ENCODE data around the gene PHLPP2.
A peak's percentile ranks its signal among the peaks of the same experiment; 100 is the strongest.
"Not testable (repeated sequence)": the region's sequence is repeated elsewhere in the genome, so short reads cannot be mapped to it uniquely, and the experiment has no call there.

Gene PHLPP2

DNA sequence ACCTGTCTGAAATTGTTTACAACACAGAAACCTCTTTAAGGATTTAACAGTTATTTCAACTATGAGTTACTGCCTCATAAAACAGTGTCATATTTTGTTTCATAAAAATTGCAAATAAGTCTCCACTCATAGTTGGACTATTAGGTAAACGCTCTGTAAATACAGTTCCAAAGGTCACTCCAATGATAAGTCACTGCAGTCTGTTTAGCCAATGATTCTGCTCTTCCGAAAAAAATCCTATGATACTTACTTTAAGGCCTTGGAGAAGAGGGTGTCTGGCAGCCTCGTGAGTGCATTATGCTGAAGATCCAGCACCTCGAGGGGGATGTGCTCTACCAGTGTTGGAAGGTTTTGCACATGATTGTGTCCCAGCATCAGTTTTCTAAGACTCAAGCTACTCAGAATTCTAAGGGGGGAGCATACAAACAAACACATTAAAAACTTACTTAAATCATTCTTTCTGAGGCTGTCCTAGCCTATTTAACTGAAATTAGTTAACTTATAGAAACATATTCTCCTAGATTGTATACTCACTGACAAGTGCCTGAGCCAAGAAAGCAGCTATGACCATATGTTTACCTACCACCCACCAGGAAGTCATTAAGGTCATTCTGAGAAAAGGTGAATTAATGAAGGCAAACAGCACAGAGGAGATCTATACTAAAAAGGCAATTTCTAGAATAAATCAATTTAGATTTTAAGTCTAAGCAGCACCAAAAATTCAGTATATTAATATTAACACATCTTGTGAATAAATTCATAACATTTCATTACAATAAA, 57.4 kb downstream of the PHLPP2 start:
- no peak for DNase-seq

DNA sequence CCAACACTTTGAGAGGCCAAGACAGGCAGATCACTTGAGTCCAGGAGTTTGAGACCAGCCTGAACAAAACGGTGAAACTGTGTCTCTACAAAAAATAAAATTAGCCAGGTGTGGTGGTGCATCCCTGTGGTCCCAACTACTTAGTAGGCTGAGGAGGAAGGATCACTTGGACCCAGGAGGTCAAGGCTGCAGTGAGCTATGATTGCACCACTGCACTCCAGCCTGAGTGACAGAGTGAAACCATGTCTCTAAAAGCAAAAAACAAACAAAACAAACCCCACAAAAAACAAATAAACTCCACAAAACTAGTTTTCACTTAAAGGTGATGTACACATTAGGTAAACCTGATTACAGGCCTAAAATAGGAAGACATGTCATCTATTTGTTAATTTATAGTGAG, 58.2 kb downstream of the PHLPP2 start:
- no peak for DNase-seq

DNA sequence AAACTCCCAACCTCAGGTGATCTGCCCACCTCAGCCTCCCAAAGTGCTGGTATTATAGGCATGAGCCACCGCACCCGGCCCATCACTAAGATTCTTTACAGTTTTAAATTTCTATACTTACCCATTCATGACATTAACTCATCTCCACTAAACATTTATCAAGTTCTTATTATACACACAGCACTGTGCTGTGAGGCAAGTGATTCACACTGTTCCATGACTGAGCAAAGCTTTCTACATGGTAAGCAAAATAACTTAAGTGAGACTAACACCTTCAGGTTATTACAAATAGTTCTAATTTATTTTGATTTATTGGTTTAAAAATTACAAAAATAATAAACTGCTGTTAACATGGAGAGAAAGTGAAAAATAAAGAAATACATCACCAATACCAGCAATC, 65.0 kb downstream of the PHLPP2 start:
- no peak for DNase-seq

DNA sequence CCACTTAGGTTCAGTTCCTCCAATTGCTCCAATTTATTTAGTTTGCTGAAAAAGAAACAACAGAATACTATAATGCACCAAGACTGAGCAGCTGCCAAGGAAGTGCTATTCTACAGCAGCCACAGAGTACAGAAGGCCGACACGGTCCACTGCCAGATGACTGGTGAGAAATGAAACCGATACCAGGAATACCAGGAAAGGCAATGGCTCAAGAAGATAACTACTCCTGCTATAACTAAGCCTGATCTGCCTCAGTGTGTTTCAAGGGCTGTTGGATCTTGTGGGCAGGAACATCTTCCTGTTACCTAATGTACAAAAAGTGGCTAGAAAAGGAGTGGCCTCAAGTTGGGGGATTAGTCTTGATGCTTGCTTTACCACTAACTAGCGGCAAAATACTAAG, 65.7 kb downstream of the PHLPP2 start:
- DNase-seq, result no peak

DNA sequence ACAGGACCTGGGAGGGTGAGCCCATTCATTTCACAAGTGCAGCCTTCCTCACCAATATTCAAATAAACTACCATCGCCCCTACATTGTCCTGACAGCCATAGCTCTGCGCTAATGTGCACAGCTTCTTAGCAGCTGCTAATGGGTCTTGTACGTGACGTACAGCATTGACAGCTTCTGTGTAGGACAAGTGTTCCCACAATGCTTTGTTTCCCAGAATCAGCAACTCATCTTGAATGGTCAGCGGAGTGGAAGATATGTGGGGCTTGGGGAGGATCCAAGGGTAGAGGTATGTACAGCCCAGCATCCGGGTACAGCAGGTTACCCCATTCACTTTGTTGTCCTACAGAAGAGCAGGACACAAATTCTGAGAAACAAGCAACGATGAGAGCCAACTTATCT, 74.8 kb downstream of the PHLPP2 start:
- no peak for DNase-seq

DNA sequence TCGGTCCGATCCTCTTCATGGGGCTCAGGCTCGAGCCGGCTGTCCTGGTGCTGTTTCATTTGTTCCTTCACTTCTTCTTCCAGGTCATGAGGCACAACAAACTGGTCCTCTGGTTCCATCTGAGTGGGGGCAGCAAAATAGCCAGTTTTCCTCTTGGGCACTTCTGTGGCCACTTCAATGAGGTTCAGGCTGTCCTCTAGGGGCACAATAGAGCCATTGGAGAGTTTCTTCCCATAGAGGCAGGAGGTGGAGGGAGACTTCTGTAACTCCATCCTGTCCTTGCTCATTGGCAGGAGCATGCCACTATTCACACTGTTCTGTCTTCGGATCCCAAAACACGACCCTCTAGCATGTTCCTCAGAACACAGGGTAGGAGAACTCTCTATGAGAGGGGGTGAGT, 75.6 kb downstream of the PHLPP2 start:
- no peak for DNase-seq

DNA sequence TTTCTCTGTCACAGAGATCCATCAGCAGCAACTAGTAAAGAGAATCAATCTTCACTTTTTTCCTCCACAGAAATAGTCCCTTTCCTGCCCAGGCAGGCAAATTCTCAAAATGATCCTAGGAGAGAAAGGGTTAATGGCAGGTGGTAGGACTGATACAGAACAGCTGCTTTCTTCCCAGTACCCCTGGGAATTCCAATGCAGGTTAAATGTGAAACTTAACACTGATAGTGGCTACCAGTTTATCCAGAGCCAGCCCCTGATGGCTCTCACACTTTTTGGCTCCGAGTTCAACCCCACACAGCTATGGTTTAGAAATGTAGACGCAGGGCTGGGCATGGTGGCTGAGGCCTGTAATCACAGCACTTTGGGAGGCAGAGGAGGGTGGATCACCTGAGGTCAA, 76.3 kb downstream of the PHLPP2 start:
- no peak for DNase-seq

DNA sequence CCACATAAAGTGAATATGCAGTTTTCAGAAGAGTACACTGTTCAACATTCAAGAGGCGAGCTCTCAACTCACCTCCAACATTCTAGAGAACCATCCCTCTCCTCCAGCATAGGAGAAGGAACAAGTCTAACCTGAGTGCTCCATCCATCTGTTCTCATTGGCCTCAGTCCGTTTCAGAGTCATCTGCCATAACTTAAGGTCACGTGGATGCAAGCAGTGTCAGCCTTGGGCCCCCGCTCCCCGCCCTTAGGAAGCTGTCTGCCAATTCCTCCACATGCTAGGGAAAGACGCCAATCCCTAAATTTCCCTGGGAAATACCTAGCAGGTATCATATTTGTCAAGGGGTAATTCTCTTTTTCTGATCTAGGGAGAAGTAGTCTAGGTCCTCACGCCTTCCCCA, 77.1 kb downstream of the PHLPP2 start:
- DNase-seq, result no peak

DNA sequence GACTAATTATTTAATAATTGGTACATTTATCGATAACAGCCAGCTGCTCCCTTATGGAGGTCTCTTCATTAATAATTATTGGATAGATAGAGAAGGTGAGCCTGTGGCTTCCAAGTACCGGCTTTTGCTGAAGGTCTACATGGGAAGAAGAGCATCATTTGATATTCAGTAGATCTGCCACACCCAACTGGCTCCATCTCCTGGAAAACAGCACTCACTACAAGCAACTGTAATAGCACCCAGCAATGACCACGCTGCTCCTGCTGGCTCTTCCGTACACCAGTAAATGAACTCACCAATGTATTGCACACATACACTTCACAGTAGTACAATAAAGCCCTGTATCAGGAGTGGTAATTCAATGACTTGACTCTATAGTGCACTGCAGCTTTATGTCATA, 79.1 kb downstream of the PHLPP2 start:
- DNase-seq, result peak; percentile 39 to 64

DNA sequence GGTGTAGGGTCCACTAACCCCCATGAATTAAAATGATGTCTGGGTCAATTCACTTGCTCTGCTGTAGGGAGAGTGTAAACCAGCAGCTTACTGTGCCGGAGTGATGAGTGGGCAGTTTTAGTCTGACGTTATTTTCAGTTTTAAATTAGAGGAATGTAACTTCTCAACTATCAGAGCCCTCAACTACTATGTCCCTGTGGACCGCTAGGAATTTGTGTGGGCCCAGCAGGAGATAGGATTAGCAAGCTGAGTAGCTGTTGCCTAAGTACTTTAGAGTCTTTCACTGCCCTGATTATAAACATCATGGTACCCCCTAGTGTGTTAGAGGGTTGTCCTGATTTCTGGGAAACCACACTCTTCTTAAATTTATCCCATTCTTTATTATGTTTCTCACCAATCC, 87.1 kb downstream of the PHLPP2 start:
- no peak for DNase-seq

DNA sequence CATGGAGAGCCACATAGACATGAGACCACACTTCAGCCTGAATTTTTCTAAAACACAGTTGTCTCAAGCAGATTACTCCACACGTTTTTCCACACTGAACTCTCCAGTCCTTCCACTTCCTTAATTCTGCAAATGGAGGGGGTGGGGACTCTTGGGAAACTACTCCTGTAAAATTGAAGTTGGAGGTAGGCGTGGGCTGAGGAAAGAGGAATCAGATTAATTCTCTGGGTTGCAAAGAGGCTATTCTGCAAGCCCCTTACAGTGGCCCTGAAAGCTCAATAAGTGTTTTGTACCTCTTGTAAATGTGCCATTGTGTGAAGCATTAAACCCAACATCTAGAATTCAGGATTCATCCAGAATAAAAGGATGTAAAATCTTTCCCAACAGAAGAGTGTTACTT, 88.9 kb downstream of the PHLPP2 start:
- peak; percentile 89 for DNase-seq

DNA sequence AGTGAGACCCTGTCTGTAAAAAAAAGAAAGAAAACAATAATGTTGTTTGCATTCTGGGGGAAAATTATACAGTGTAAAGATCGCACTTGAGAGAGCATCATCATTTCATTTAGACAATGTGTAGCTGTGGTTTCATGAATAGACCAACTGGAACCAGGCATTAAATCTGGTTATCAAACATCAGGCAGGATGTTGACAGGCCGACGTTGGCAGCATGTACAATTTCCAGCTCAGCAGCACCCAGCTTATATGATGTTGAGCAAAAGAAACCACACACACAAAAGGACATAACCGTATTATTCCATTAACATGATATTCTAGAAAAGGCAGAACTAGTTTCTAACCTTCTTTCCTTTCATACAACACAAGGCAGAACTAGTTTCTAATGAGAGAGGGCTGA, 92.7 kb downstream of the PHLPP2 start:
- DNase-seq, result no peak

DNA sequence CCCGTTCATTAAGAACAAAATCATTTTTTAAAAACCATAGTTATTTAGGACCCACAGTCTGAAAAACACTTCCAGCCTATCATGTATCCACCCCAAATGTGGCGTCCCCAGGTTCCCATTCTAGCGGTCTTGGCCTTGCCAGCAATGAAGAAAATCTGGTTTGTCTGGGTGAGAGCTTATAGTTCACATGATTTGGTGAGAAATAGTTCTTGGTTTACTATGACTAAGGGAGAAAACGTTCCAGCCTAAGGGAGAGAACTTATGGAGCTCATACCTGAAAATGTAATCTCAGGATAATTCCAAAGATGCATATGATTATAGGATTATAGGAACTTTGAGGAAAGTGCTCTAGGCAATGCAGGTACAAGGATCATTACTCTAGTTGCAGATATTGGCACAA, 93.7 kb downstream of the PHLPP2 start:
- no peak for DNase-seq

DNA sequence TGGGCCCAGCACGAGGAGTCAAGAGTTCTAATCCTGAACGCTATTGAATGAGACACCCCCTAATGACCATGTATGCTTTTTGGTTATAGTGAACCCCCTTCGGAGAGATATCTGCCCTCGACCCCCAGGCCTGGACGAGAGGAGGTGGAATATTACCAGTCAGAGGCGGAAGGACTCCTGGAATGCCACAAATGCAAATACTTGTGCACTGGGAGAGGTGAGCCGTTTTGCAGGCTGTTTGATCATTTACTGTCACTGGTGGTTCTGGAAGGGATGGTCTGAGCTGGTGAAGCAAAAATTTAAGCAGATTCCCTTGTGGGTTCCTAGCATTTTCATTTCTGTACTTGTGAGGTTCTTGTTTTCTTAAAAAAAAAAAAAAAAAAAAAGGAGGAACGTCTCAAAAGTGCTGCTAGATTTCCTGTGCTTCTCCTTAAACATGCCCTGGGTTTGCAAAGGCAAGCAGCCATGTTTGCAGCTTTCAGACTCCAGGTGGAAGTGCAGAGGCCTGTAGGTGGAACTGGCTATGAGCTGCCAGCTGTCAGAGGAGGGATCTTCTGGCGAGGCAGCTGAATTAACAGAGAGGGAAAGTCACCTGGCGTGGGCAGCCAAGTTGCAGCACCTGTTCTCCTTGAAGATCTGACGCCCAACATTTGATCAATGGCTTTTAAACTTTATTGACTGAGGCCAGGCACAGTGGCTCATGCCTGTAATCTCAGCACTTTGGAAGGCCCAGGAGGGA, 95.1 kb downstream of the PHLPP2 start:
- DNase-seq, result no peak

DNA sequence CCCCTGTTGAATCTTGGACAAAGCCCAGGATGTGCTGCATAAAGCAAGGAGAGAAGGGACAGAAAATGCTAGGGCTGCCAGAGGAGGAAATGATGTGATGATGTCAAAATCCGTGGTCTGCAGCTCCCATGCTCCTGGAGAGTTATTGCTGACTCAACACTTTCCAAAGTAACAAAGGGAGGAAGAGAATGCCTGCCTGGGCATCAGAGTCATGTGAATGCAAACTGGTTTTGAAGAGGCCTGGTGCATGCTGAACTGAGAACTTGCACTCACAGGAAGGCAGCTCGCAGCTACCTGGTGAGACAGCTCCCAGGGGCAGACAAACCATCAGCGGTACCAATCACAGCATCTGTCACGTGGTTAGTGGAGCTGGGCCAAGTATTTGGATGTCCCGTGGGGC, 95.7 kb downstream of the PHLPP2 start:
- peak in 1 of 2 donors; percentile 9 for DNase-seq

DNA sequence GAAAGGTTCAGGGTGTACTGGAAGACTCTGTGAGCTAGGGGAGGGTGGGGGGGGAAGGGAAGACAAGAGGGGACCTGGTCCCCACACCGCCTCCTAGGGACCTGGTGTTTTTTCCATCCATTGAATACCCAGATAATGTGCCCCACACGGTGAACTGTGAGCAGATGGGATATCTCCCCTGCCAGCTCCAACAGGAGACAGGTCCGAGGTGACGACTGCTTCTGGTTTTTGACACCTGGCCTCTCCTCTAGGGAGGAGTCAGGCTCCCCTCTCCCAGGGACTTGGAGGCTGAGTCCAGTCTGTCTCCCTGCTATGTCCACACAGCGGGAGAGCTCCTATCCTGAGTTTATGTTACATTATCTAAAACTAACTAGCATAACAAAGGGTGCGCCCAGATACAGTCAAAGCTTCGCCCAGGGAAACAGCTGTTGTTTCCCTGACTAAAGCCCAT, 96.7 kb downstream of the PHLPP2 start:
- no peak for DNase-seq

DNA sequence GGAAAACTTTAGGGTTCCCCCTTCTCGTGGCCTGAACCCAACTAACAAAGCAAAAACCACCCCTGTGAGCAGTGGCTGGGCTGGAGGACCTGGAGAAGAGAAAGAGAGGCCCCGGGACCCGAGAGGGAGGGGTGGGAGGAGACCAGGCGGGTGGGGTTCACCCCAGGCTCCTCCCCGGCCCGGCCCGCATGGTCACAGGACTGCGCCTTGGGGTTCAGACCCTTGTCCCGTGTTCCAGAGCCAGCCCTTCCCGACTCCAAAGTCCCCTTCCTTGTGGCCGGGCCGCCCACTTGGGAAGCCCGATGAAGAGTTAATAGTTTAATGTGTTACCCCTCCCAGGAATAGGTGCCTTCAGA, 97.7 kb downstream of the PHLPP2 start:
- no peak for DNase-seq

DNA sequence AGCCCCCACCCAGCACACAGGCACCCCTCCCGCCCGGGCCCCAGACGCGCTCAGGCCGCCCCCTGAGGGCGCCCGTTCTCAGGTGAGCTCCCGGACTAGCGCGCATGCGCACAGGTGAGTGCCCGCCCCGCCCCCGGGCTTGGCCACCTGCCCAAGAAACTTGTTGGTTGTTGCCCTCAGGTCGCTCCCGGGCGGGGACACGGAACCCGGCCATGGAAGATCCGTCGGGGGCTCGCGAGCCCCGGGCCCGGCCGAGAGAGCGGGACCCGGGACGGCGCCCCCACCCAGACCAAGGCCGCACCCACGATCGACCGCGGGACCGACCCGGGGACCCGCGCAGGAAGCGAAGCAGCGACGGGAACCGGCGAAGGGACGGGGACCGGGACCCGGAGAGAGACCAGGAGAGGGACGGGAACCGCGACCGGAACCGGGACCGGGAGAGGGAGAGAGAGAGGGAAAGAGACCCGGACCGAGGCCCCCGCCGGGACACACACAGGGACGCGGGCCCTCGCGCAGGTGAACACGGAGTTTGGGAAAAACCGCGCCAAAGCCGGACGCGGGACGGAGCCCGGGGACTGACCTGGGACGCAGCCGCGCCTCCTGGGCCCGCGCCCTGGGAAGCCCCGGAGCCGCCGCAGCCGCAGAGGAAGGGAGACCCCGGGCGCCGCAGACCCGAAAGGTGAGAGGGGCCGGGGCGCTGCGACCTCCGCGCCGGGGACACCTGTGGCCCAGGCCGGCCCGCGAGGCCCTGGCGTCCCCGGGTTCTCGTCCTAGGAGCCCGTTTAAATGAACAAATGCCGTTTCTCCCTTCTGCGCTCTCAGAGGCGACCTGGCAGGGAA, 98.3 kb downstream of the PHLPP2 start, which contains the start of gene MARVELD3:
Gene MARVELD3 (plus strand): TSS at position 167 of the 840 bp plus-strand sequence. CDS start 46 bp downstream, at position 213.
- DNase-seq, result no peak

DNA sequence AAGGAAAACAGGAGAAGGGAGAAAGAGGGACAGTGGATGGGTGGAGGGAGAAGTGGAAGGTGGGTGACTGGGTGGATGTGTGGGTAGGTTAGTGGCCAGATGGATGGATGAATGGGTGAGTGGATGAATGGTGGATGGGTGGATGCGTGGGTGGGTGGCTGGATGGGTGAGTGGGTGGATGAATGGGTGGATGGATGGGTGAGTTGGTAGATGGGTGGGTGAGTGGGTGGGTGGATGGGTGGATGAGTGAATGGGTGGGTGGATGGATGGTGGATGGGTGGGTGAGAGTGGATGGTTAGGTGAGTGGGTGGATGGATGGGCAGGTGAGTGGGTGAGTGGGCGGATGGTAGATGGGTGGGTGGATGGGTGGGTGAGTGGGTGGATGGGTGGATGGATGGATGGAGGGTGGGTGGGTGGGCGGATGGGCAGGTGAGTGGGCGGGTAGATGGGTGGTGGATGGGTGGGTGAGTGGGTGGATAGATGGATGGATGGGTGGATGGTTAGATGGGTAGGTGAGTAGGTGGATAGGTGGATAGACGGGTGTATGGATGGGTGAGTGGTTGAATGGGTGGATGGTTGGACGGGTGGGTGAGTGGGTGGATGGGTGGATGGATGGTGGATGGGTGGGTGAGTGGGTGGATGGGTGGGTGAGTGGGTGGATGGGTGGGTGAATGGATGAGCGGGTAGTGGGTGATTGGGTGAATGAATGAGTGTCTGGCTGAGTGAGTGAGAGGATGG, 99.2 kb downstream of the PHLPP2 start:
- no peak for DNase-seq

DNA sequence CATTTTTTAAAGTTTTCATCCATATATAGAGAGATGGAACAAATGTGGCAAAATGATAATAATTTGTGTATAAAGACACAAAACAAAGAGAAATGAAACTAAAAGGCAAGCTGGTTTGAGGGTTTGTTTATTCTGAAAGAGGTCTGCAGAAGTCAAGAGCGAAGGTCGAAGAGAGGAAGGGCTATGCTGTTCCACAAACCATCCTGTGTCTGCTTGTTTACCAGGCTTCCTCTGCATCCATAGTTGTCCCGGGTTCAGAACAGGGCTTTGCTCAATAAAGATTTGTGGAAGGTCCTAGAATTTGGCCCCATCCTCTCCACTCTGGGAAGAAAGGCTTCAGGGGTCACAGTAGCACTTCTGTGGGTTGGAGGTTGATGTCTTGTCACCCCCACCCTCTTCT, 100.9 kb downstream of the PHLPP2 start:
- no peak for DNase-seq

DNA sequence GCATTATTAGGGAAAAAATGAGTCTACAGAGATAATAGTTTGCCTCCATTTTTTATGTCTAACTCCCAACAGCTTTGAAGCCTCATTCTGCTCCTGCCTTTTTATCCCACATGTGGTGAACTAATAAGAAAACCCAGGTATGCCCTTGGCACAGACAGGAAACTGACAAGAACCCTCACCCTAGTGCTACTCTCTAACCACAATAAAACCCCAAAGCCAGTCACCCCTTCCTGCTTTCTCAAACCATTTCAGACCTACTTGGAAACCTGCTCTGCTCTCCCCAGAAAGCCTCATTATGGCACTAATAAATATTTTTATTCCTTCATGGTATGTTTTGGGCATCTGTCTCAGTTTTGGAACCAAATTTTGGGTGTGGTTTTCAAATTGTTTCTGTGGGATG, 102.4 kb downstream of the PHLPP2 start:
- DNase-seq, result no peak

DNA sequence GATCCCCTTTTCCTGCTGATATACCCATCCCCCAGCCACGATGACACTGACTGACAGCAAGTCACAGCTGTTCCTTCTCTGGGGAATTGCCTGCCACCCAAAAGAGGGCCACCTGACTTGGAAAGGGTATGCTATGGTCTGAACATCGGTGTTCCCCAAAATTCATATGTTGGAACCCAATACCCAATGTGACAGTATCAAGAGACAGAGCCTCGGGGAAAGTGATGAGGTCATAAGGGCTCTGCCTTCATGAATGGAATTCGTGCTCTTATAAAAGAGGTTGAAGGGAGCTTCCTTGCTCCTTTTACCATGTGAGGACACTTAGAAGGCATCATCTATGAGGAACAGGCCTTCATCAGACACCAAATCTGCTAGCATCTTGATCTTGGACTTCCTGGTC, 106.1 kb downstream of the PHLPP2 start:
- DNase-seq, result no peak

DNA sequence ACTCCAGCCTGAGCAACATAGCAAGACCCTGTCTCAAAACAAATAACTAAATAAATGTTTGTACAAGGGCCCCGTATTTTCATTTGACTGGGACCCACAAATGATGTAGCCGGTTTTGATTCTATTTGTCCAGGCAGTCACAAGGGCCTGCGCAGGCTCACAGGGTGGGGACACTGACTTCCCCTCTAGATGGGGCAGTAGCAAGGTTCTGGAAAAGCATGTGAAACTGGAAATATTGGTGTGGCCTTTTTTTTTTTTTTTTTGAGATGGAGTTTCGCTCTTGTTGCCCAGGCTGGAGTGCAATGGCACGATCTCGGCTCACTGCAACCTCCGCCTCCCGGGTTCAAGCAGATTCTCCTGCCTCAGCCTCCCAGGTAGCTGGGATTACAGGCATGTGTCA, 109.5 kb downstream of the PHLPP2 start:
- DNase-seq, result not testable (repeated sequence)

Data from inflammatory macrophage (primary cell).